ENCODE measurements around the gene ASTL. TPM values are rescaled to one million over a fixed set of nuclear protein-coding genes. Genes with fewer than 3 reads are reported as not detected.

Gene ASTL
- total and polyA plus RNA-seq, 5 donors, result not detected

- Histone ChIP-seq H3K9me3 (ENCODE audit: control insufficient read depth, low read length) (no peaks in the 10 kb centered on the region), H3K27me3 (ENCODE audit: control insufficient read depth, insufficient read depth) (no peaks in the 10 kb centered on the region), H3K27ac (ENCODE audit: low read length) (no peak overlapping the region), H3K4me1 (ENCODE audit: control insufficient read depth, insufficient read depth, low read length) (peaks cover 5% of the 10 kb centered on the region), H3K4me3 (ENCODE audit: low read length) (no peak overlapping the region)
- intact Hi-C loops (cut with DNase I), result no loop called here
- DNase-seq (no peak), ATAC-seq (no peak)
- WGBS, result 93% methylated on average over 3 of the region's 3 CpGs
These were observed 33.0 kb downstream of the ASTL start for GRCh38 chr2:96105152-96105915.

GRCh38 chr2:96104487-96104861, 33.8 kb downstream of the ASTL start:
- no peaks in the 10 kb centered on the region for H3K27me3 ChIP-seq (ENCODE audit: control insufficient read depth, insufficient read depth)
- peaks cover 5% of the 10 kb centered on the region for H3K4me1 ChIP-seq (ENCODE audit: control insufficient read depth, insufficient read depth, low read length)
- no peak overlapping the region for H3K27ac ChIP-seq (ENCODE audit: low read length)
- 85% methylated on average over 6 of the region's 6 CpGs for WGBS
- intact Hi-C loops (cut with DNase I), result no loop called here
- no peak for DNase-seq
- ATAC-seq, result no peak
- no peak overlapping the region for H3K4me3 ChIP-seq (ENCODE audit: low read length)
- no peaks in the 10 kb centered on the region for H3K9me3 ChIP-seq (ENCODE audit: control insufficient read depth, low read length)

DNA sequence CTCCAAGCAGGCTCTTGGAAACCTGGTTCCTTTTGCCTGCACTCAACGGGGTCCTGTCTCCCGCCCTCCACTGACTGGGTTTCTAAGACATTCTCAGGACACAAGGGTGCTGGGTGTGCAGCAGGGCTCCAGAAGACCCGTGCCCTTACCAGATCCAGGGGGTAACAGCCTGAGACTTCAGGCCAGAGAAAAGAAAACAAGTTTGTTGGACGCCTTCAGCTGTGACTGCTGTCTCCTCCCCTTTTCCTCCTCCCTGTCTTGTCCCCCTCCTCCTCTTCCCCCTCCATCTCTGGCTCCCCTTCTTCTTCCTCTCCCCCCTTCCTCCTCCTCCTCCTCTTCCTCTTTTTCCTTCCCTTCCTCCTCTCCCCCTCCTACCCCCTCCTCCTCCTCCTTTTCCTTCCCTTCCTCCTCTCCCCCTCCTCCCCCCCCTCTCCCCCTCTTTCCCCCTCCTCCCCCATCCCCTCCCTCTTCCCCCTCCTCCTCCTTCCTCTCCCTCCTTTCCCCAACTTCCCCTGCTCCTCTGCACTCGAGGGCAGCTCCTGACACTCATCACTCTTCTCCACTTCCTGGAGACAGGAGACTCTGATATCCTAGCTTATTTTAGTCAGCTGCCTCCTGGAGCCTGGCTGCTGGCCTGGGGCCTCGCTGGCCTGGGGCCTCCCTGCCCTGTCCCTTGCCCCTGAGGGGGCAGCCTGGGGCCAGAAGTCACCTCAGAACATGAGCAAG, 34.4 kb downstream of the ASTL start:
- Histone ChIP-seq H3K27ac (ENCODE audit: low read length) (no peak overlapping the region), H3K4me1 (ENCODE audit: control insufficient read depth, insufficient read depth, low read length) (peaks cover 7% of the 10 kb centered on the region), H3K9me3 (ENCODE audit: control insufficient read depth, low read length) (no peaks in the 10 kb centered on the region), H3K4me3 (ENCODE audit: low read length) (no peak overlapping the region), H3K27me3 (ENCODE audit: control insufficient read depth, insufficient read depth) (no peaks in the 10 kb centered on the region)
- WGBS, result 27% methylated on average over 6 of the region's 6 CpGs
- ATAC-seq (peak in 1 of 2 donors; percentile 47), DNase-seq (peak in 1 of 3 donors; percentile 73)
- intact Hi-C loops (cut with DNase I), result no loop called here

GRCh38 chr2:96103187-96103601, 35.1 kb downstream of the ASTL start:
- DNase-seq, result no peak
- Histone ChIP-seq H3K27ac (ENCODE audit: low read length) (no peak overlapping the region), H3K4me1 (ENCODE audit: control insufficient read depth, insufficient read depth, low read length) (peaks cover 6% of the 10 kb centered on the region), H3K27me3 (ENCODE audit: control insufficient read depth, insufficient read depth) (no peaks in the 10 kb centered on the region), H3K9me3 (ENCODE audit: control insufficient read depth, low read length) (no peaks in the 10 kb centered on the region), H3K4me3 (ENCODE audit: low read length) (no peak overlapping the region)
- 82% methylated on average over 8 of the region's 8 CpGs for WGBS
- intact Hi-C loops (cut with DNase I), result no loop called here
- no peak for ATAC-seq

GRCh38 chr2:96102596-96103186, 35.6 kb downstream of the ASTL start:
- ATAC-seq (no peak), DNase-seq (no peak)
- H3K4me3 ChIP-seq (ENCODE audit: low read length), result no peak overlapping the region
- H3K9me3 ChIP-seq (ENCODE audit: control insufficient read depth, low read length), result no peaks in the 10 kb centered on the region
- 98% methylated on average over 15 of the region's 15 CpGs for WGBS
- intact Hi-C loops (cut with DNase I), result no loop called here
- no peaks in the 10 kb centered on the region for H3K27me3 ChIP-seq (ENCODE audit: control insufficient read depth, insufficient read depth)
- peaks cover 6% of the 10 kb centered on the region for H3K4me1 ChIP-seq (ENCODE audit: control insufficient read depth, insufficient read depth, low read length)
- no peak overlapping the region for H3K27ac ChIP-seq (ENCODE audit: low read length)

DNA sequence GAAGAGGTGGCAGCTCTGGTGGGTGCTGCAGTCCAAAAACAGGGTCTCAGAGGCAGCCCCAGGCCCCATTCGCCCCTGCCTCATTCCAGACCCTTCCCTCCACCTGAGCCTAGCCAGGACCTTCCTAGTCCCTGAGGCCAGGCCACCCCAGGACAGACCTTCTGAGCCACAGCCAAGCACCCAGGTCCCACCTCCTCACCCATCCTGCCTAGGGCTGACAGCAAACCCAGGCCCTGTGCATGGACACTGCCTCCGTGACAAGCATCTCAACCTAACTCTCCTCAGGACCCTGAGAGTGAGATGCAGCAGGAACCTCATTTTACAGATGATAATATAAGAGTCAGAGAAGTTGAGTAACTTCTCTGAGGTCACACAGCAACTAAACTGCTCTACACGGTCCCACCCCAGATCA, 37.4 kb downstream of the ASTL start:
- Histone ChIP-seq H3K4me1 (ENCODE audit: control insufficient read depth, insufficient read depth, low read length) (peaks cover 6% of the 10 kb centered on the region), H3K27ac (ENCODE audit: low read length) (no peak overlapping the region), H3K4me3 (ENCODE audit: low read length) (no peak overlapping the region), H3K9me3 (ENCODE audit: control insufficient read depth, low read length) (no peaks in the 10 kb centered on the region), H3K27me3 (ENCODE audit: control insufficient read depth, insufficient read depth) (no peaks in the 10 kb centered on the region)
- DNase-seq (no peak), ATAC-seq (no peak)
- 94% methylated on average over 3 of the region's 3 CpGs for WGBS
- intact Hi-C loops (cut with DNase I), result no loop called here

- intact Hi-C loops (cut with DNase I), result no loop called here
- no peak for ATAC-seq
- no peak overlapping the region for H3K4me3 ChIP-seq (ENCODE audit: low read length)
- H3K27ac ChIP-seq (ENCODE audit: low read length), result no peak overlapping the region
- WGBS, result 69% methylated on average over 12 of the region's 12 CpGs
- no peak for DNase-seq
- H3K27me3 ChIP-seq (ENCODE audit: control insufficient read depth, insufficient read depth), result no peaks in the 10 kb centered on the region
- peaks cover 6% of the 10 kb centered on the region for H3K4me1 ChIP-seq (ENCODE audit: control insufficient read depth, insufficient read depth, low read length)
- no peaks in the 10 kb centered on the region for H3K9me3 ChIP-seq (ENCODE audit: control insufficient read depth, low read length)
These were observed 38.2 kb downstream of the ASTL start for GRCh38 chr2:96099861-96100798.

GRCh38 chr2:96098900-96099590, 39.3 kb downstream of the ASTL start:
- no peaks in the 10 kb centered on the region for H3K27me3 ChIP-seq (ENCODE audit: control insufficient read depth, insufficient read depth)
- no peaks in the 10 kb centered on the region for H3K9me3 ChIP-seq (ENCODE audit: control insufficient read depth, low read length)
- peak overlapping the region; percentile 79 for H3K27ac ChIP-seq (ENCODE audit: low read length)
- WGBS, result 41% methylated on average over 11 of the region's 11 CpGs
- peaks cover 6% of the 10 kb centered on the region for H3K4me1 ChIP-seq (ENCODE audit: control insufficient read depth, insufficient read depth, low read length)
- intact Hi-C loops (cut with DNase I), result no loop called here
- no peak overlapping the region for H3K4me3 ChIP-seq (ENCODE audit: low read length)
- ATAC-seq (peak; percentile 82 to 83), DNase-seq (peak; percentile 56 to 84 (median 79))

DNA sequence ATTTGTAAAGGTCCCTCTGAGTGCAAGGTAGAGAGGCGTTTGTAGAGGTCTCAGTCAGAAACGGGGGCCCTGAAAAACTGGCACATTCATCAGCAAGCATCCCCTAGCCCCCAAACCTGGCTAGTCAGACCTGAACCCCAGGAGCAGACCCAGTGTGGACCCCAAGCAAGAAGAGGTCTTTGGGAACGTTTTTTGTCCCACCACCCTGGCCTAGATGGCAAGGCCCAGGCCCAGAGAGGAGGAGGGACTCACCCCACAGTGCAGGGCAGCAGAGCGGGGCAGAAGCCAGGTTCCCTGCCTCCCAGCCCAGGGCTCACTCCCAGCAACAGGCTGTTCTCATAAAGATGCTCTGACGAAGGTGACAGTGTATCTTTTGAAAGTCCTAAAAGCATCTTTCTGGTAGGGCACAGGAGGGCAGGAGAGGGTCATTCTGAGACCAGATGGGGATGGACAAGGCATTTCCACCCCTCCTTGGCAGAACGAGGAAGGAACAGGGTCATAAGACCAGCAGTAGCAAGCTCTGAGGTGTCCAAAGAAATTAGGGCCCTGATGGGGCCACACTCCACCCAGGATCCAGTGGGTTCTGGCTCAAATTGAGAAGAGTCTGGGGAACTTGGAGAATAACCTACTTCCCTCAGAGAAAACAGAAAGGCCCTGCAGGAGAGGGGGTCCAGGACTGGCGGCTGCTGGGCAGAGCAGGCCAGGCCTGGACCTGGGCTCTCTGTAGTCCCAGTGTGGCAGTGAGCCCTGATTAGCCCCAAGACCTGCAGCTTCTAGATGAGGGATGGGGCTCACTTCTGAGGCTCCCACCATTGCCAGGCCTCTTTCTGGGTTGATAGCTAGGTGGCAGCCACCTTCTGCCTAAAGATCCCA, 40.1 kb downstream of the ASTL start:
- intact Hi-C loops (cut with DNase I), result no loop called here
- DNase-seq (no peak), ATAC-seq (peak; percentile 5 to 9)
- Histone ChIP-seq H3K4me3 (ENCODE audit: low read length) (no peak overlapping the region), H3K9me3 (ENCODE audit: control insufficient read depth, low read length) (no peaks in the 10 kb centered on the region), H3K4me1 (ENCODE audit: control insufficient read depth, insufficient read depth, low read length) (peaks cover 6% of the 10 kb centered on the region), H3K27ac (ENCODE audit: low read length) (peak overlapping the region; percentile 79), H3K27me3 (ENCODE audit: control insufficient read depth, insufficient read depth) (no peaks in the 10 kb centered on the region)
- 80% methylated on average over 7 of the region's 7 CpGs for WGBS

Data from right cardiac atrium (tissue), 5 donors.